ENCODE data around the gene CFHR4.

DNA sequence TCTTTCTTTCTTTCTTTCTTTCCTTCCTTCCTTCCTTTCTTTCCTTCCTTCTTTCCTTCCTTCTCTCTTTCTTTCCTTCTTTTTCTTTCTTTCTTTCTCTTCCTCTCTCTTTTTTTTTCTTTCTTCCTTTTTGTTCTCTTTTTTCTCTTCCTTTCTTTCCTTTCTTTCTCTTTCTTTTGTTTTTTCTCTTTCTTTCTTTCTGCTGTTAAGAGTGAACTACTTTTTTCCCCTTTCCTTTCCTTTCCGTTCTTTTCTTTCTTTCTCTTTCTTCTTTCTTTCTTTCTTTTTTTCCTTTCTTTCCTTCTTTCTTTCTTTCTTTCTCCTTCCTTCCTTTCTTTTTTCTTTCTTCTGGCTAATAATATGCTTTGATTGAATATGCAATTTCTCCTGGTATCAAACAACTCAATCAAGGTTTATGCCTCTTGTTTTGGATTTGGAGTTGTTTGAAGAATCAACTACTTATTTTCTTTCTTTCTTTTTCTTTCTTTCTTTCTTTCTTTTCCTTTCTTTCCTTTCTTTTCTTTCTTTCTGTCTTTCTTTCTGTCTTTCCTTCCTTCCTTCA is 27.4 kb upstream of the CFHR4 start:
- TF ChIP-seq, protein P1, sequence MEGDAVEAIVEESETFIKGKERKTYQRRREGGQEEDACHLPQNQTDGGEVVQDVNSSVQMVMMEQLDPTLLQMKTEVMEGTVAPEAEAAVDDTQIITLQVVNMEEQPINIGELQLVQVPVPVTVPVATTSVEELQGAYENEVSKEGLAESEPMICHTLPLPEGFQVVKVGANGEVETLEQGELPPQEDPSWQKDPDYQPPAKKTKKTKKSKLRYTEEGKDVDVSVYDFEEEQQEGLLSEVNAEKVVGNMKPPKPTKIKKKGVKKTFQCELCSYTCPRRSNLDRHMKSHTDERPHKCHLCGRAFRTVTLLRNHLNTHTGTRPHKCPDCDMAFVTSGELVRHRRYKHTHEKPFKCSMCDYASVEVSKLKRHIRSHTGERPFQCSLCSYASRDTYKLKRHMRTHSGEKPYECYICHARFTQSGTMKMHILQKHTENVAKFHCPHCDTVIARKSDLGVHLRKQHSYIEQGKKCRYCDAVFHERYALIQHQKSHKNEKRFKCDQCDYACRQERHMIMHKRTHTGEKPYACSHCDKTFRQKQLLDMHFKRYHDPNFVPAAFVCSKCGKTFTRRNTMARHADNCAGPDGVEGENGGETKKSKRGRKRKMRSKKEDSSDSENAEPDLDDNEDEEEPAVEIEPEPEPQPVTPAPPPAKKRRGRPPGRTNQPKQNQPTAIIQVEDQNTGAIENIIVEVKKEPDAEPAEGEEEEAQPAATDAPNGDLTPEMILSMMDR (IDR thresholded peaks at IDR 0.05; ENCODE audit: low read length), result no peak
- TF ChIP-seq EZH2 (IDR thresholded peaks at IDR 0.05; ENCODE audit: borderline replicate concordance, low read length), result no peak
